Stimulated activated CD8-positive, alpha-beta memory T cell treated with anti-CD3 and anti-CD28 coated beads, Interleukin-4, amount 100 ng/mL, for 24 hours (primary cell): ENCODE results near the gene MRPS5.
"Not testable (repeated sequence)": the region's sequence is repeated elsewhere in the genome, so short reads cannot be mapped to it uniquely, and the experiment has no call there.

ENCODE experiments used
- DNase-seq: peaks from one replicate; pipeline ENCODE4 v3.0.0-alpha.2; 2020; ENCODE audit warnings: low read depth

The MRPS5 gene

GRCh38 chr2:95044601-95045000 lies 77.0 kb downstream of the MRPS5 start:
- no peak for DNase-seq

- DNase-seq = no peak
Measured at GRCh38 chr2:95043300-95044093, 78.1 kb downstream of the MRPS5 start.

GRCh38 chr2:95042472-95043271 lies 78.9 kb downstream of the MRPS5 start:
- no peak for DNase-seq

GRCh38 chr2:95041824-95042442 lies 79.7 kb downstream of the MRPS5 start:
- DNase-seq = no peak

GRCh38 chr2:95041060-95041823 lies 80.4 kb downstream of the MRPS5 start:
- no peak for DNase-seq

- DNase-seq = no peak
Measured at GRCh38 chr2:95040426-95040825, 81.2 kb downstream of the MRPS5 start.

GRCh38 chr2:95039978-95040377 lies 81.6 kb downstream of the MRPS5 start:
- DNase-seq = no peak

- no peak for DNase-seq
Measured at GRCh38 chr2:95039363-95039762, 82.2 kb downstream of the MRPS5 start.

- DNase-seq = no peak
Measured at GRCh38 chr2:95038635-95039298, 82.8 kb downstream of the MRPS5 start.

- not testable (repeated sequence) for DNase-seq
Measured at GRCh38 chr2:95037841-95038585, 83.6 kb downstream of the MRPS5 start.

GRCh38 chr2:95037384-95037839 lies 84.2 kb downstream of the MRPS5 start:
- no peak for DNase-seq

GRCh38 chr2:95036596-95037383 lies 84.8 kb downstream of the MRPS5 start:
- DNase-seq = no peak
